IMR-90 (cell line): ENCODE results near the gene PRLR. TPM values are rescaled to one million over a fixed set of nuclear protein-coding genes. Genes with fewer than 3 reads are reported as not detected.

ENCODE experiments used
- ATAC-seq: fragments of 200-7000 bp; cut with Tn5 transposase; 2 replicates; pipeline ENCODE4 v1.9.1; 2020; ENCODE audit warnings: low read depth, mild to moderate bottlenecking, moderate library complexity
- BruUV-seq: library from RNA; stranded (reverse); fragments of 400-500 nt; replicated peaks from 2 replicates; lab custom pipeline; 2021; lab: Mats Ljungman, UMichigan
- CTCF ChIA-PET: fragments of 300-600 bp; formaldehyde crosslinking; extraction: SDS; loops from one replicate; lab custom pipeline; 2021; ENCODE audit warnings: antibody characterized with exemption; lab: Yijun Ruan, JAX
- POLR2A ChIA-PET: fragments of 300-600 bp; sonication (Branson Sonifier 250); formaldehyde crosslinking; loops from one replicate; lab custom pipeline; 2022; ENCODE audit warnings: antibody characterized with exemption; ENCODE audit not compliant: unreplicated experiment; lab: Charles Lee
- DNase-seq: peaks from one replicate; pipeline ENCODE4 v3.0.0; 2013
- H2AFZ ChIP-seq: replicated peaks from 2 replicates; pipeline ENCODE3; 2013; ENCODE audit warnings: low read length, mild to moderate bottlenecking; ENCODE audit not compliant: poor library complexity
- H2AK5ac ChIP-seq: 2 replicates; pipeline ENCODE4 v1.6.1; 2013; ENCODE audit warnings: low read depth, low read length, inconsistent platforms
- H2AK9ac ChIP-seq: replicated peaks from 2 replicates; pipeline ENCODE3; 2013; ENCODE audit warnings: mild to moderate bottlenecking, low read depth, low read length, moderate library complexity; ENCODE audit not compliant: poor library complexity
- H2BK120ac ChIP-seq: 2 replicates; pipeline ENCODE4 v1.6.1; 2013; ENCODE audit warnings: low read depth, low read length, inconsistent platforms
- H2BK15ac ChIP-seq: 3 replicates; pipeline ENCODE4 v1.6.1; 2013; ENCODE audit warnings: low read depth, low read length, inconsistent platforms
- H2BK20ac ChIP-seq: 2 replicates; pipeline ENCODE4 v1.6.1; 2013; ENCODE audit warnings: low read depth, mild to moderate bottlenecking, inconsistent platforms, low read length, moderate library complexity
- H2BK5ac ChIP-seq: 2 replicates; pipeline ENCODE4 v1.6.1; 2013; ENCODE audit warnings: mild to moderate bottlenecking, low read depth, low read length, inconsistent platforms; ENCODE audit not compliant: poor library complexity, severe bottlenecking
- H3K14ac ChIP-seq: replicated peaks from 2 replicates; pipeline ENCODE4 v1.6.1; 2013; ENCODE audit warnings: low read depth, low read length, inconsistent platforms
- H3K18ac ChIP-seq: 2 replicates; pipeline ENCODE4 v1.6.1; 2013; ENCODE audit warnings: low read depth, low read length, control low read depth
- H3K23ac ChIP-seq: 2 replicates; pipeline ENCODE4 v1.6.1; 2013; ENCODE audit warnings: low read depth, low read length, inconsistent platforms
- H3K27ac ChIP-seq: 2 replicates; pipeline ENCODE4 v1.5.1; 2013; ENCODE audit warnings: mild to moderate bottlenecking, control low read depth, low read length; ENCODE audit not compliant: insufficient read depth
- H3K27me3 ChIP-seq: 2 replicates; pipeline ENCODE4 v1.6.1; 2013; ENCODE audit warnings: low read length; ENCODE audit not compliant: control insufficient read depth, insufficient read depth
- H3K36me3 ChIP-seq: 2 replicates; pipeline ENCODE4 v1.6.1; 2013; ENCODE audit warnings: low read length, mixed read lengths; ENCODE audit not compliant: control insufficient read depth, insufficient read depth
- H3K4ac ChIP-seq: 2 replicates; pipeline ENCODE4 v1.6.1; 2013; ENCODE audit warnings: low read depth, low read length, inconsistent platforms
- H3K4me1 ChIP-seq: 2 replicates; pipeline ENCODE4 v1.6.1; 2013; ENCODE audit warnings: low read length, mixed read lengths; ENCODE audit not compliant: control insufficient read depth, insufficient read depth
- H3K4me2 ChIP-seq: 2 replicates; pipeline ENCODE4 v1.6.1; 2013; ENCODE audit warnings: low read depth, mild to moderate bottlenecking, control low read depth, low read length, moderate library complexity
- H3K4me3 ChIP-seq: 2 replicates; pipeline ENCODE4 v1.5.1; 2013; ENCODE audit warnings: low read depth, mild to moderate bottlenecking, control low read depth, low read length, moderate library complexity; ENCODE audit not compliant: insufficient read depth
- H3K56ac ChIP-seq: 2 replicates; pipeline ENCODE4 v1.6.1; 2013; ENCODE audit warnings: low read length, inconsistent platforms; ENCODE audit not compliant: insufficient read depth; ENCODE audit errors: extremely low read depth
- H3K79me1 ChIP-seq, 2 experiments: 2 replicates each; pipeline ENCODE4 v1.6.1; 2013; ENCODE audit warnings: low read length in 2 of 2, inconsistent platforms in 1 of 2, low read depth in 1 of 2
- H3K9ac ChIP-seq: 2 replicates; pipeline ENCODE4 v1.6.1; 2013; ENCODE audit warnings: low read depth, low read length, control low read depth
- H3K9me1 ChIP-seq: 2 replicates; pipeline ENCODE4 v1.6.1; 2013; ENCODE audit warnings: low read length, inconsistent platforms; ENCODE audit not compliant: insufficient read depth
- H3K9me3 ChIP-seq: 2 replicates; pipeline ENCODE4 v1.6.1; 2013; ENCODE audit warnings: low read length; ENCODE audit not compliant: control insufficient read depth, insufficient read depth
- H4K20me1 ChIP-seq: 2 replicates; pipeline ENCODE4 v1.6.1; 2013; ENCODE audit warnings: low read length, inconsistent platforms; ENCODE audit not compliant: insufficient read depth
- H4K5ac ChIP-seq: 2 replicates; pipeline ENCODE4 v1.6.1; 2013; ENCODE audit warnings: mild to moderate bottlenecking, low read depth, low read length, control low read depth
- H4K8ac ChIP-seq, 2 experiments: 2 replicates each; pipeline ENCODE4 v1.6.1; 2013; ENCODE audit warnings: low read depth in 2 of 2, low read length in 2 of 2, control low read depth in 1 of 2, inconsistent platforms in 1 of 2
- H4K91ac ChIP-seq: 2 replicates; pipeline ENCODE4 v1.6.1; 2013; ENCODE audit warnings: low read depth, low read length, inconsistent platforms; ENCODE audit not compliant: insufficient read depth
- BHLHE40 ChIP-seq: fragments of 150-350 bp; IDR thresholded peaks from 2 replicates; pipeline ENCODE4 v1.6.1; 2016; ENCODE audit warnings: mild to moderate bottlenecking, low read depth, low read length
- CEBPB ChIP-seq: IDR thresholded peaks from 2 replicates; pipeline ENCODE4 v1.6.1; 2012; ENCODE audit warnings: low read depth, low read length, improper control_type of control experiment
- CHD1 ChIP-seq: IDR thresholded peaks from 2 replicates; pipeline ENCODE4 v1.6.1; 2012; ENCODE audit warnings: low read depth, low read length, improper control_type of control experiment
- CTCF ChIP-seq: conservative IDR thresholded peaks from 2 replicates; pipeline ENCODE4 v1.5.1; 2012; ENCODE audit warnings: mild to moderate bottlenecking, low read depth, low read length, improper control_type of control experiment
- ELK1 ChIP-seq: fragments of 150-350 bp; IDR thresholded peaks from 2 replicates; pipeline ENCODE4 v1.6.1; 2016; ENCODE audit warnings: low read depth, mild to moderate bottlenecking, low read length, moderate library complexity, borderline replicate concordance
- FOS ChIP-seq: fragments of 150-350 bp; IDR thresholded peaks from 2 replicates; pipeline ENCODE4 v1.6.1; 2016; ENCODE audit warnings: low read depth, low read length
- MAFK ChIP-seq: IDR thresholded peaks from 2 replicates; pipeline ENCODE4 v1.6.1; 2012; ENCODE audit warnings: low read depth, low read length, improper control_type of control experiment
- MAZ ChIP-seq: IDR thresholded peaks from 2 replicates; pipeline ENCODE4 v1.6.1; 2012; ENCODE audit warnings: low read depth, mild to moderate bottlenecking, low read length, improper control_type of control experiment, moderate library complexity, borderline replicate concordance
- MXI1 ChIP-seq: IDR thresholded peaks from 2 replicates; pipeline ENCODE4 v1.6.1; 2012; ENCODE audit warnings: low read depth, mild to moderate bottlenecking, low read length, moderate library complexity, borderline replicate concordance
- NFE2L2 ChIP-seq: fragments of 150-350 bp; IDR thresholded peaks from 2 replicates; pipeline ENCODE4 v1.6.1; 2016; ENCODE audit warnings: low read depth, mild to moderate bottlenecking, low read length
- POLR2A ChIP-seq: IDR thresholded peaks from 2 replicates; pipeline ENCODE4 v1.6.1; 2012; ENCODE audit warnings: mild to moderate bottlenecking, low read depth, low read length
- RAD21 ChIP-seq: IDR thresholded peaks from 2 replicates; pipeline ENCODE4 v1.6.1; 2012; ENCODE audit warnings: low read length, improper control_type of control experiment
- RCOR1 ChIP-seq: IDR thresholded peaks from 2 replicates; pipeline ENCODE4 v1.6.1; 2012; ENCODE audit warnings: mild to moderate bottlenecking, low read length, improper control_type of control experiment; ENCODE audit not compliant: insufficient replicate concordance
- RFX5 ChIP-seq: IDR thresholded peaks from 2 replicates; pipeline ENCODE4 v1.8.0; 2012; ENCODE audit warnings: low read depth, mild to moderate bottlenecking, low read length, moderate library complexity
- SMC3 ChIP-seq: fragments of 150-350 bp; IDR thresholded peaks from 2 replicates; pipeline ENCODE4 v1.6.1; 2016; ENCODE audit warnings: low read depth, mild to moderate bottlenecking, antibody characterized with exemption, low read length, moderate library complexity
- USF2 ChIP-seq: fragments of 150-350 bp; IDR thresholded peaks from 2 replicates; pipeline ENCODE4 v1.6.1; 2017; ENCODE audit warnings: mild to moderate bottlenecking, antibody characterized with exemption, low read length, low read depth
- WGBS, 2 experiments: methylation state at CpG; one replicate each; pipeline versions ENCODE4 v1.1.5 to v1.1.7; 2013; ENCODE audit warnings: missing lambda C conversion rate in 2 of 2; ENCODE audit not compliant: insufficient read length in 1 of 2; ENCODE audit errors: extremely low coverage in 2 of 2; 5-methylcytosine and 5-hydroxymethylcytosine counted together
- dilution Hi-C: fragments of 300-500 bp; cut with HindIII; formaldehyde crosslinking; loops from one replicate; pipeline ENCODE4 v1.14.3; 2018; ENCODE audit warnings: low sequenced_read_pairs; ENCODE audit not compliant: unreplicated experiment
- in situ Hi-C: fragments of 300-500 bp; cut with MboI; formaldehyde crosslinking; loops from 3 replicates; pipeline ENCODE4 v1.14.3; 2019; ENCODE audit warnings: low sequenced_read_pairs, inconsistent platforms, mixed read lengths
- intact Hi-C: fragments of 100-400 bp; cut with micrococcal nuclease; formaldehyde crosslinking; loops from 2 replicates; pipeline ENCODE4 v1.10.0; 2022
- polyA plus RNA-seq, 3 experiments: library from polyadenylated mRNA; depleted of rRNA; stranded (reverse); fragments of >200 nt; gene quantifications; 2 replicates each; pipeline ENCODE4 v1.2.3, GENCODE V29; 2012; ENCODE audit warnings: low replicate concordance in 1 of 3
- total RNA-seq: library from RNA; depleted of rRNA; stranded (reverse); fragments of >200 nt; gene quantifications from 2 replicates; pipeline ENCODE4 v1.2.3, GENCODE V29; 2012

Gene PRLR
- total and polyA plus RNA-seq, 2 of the 4 experiments (the other 2 are of a cell fraction): 0.24 to 0.54 TPM

GRCh38 chr5:35026280-35026840 is 203.9 kb downstream of the PRLR start:
- Histone ChIP-seq H3K9ac (no peak overlapping the region), H4K8ac (no peak overlapping the region), H2AK5ac (no peak overlapping the region), H2BK5ac (no peak overlapping the region), H3K4me2 (no peak overlapping the region), H2AK9ac (no peak overlapping the region), H3K23ac (no peak overlapping the region), H3K18ac (no peak overlapping the region), H2BK120ac (no peak overlapping the region), H3K4me3 (no peak overlapping the region), H4K20me1 (no peaks in the 10 kb centered on the region), H3K14ac (no peak overlapping the region), H3K56ac (no peak overlapping the region), H2BK15ac (no peak overlapping the region), H3K79me1 (no peaks in the 10 kb centered on the region), H2BK20ac (no peak overlapping the region), H3K27me3 (peaks cover 2% of the 10 kb centered on the region), H3K4ac (no peak overlapping the region), H4K91ac (no peak overlapping the region), H3K9me1 (no peaks in the 10 kb centered on the region), H4K5ac (no peak overlapping the region), H3K27ac (no peak overlapping the region), H2AFZ (no peak overlapping the region), H3K4me1 (peaks cover 2% of the 10 kb centered on the region; the same call in 1 of the 2 replicates), H3K9me3 (no peaks in the 10 kb centered on the region), H3K36me3 (no peaks in the 10 kb centered on the region)
- WGBS, 2 experiments: no CpG with 5 or more reads among the region's 5 CpGs
- dilution Hi-C loops: no loop called here
- ATAC-seq (no peak), DNase-seq (no peak)
- BruUV-seq: no TSS peak
- in situ Hi-C loops: no loop called here
- POLR2A ChIA-PET: no interaction called here
- CTCF ChIA-PET: interaction anchor here (0.5 to 1.0 kb wide), 2 partner anchors 23 to 52 kb away, joined by 3 to 5 read pairs; no protein-coding TSS in a partner anchor
- TF ChIP-seq MXI1: no peak
- TF ChIP-seq ELK1: no peak
- no peak for TF ChIP-seq MAZ
- no peak for TF ChIP-seq MAFK
- TF ChIP-seq NFE2L2: no peak
- no peak for TF ChIP-seq SMC3
- no peak for TF ChIP-seq FOS
- no peak for TF ChIP-seq POLR2A
- TF ChIP-seq CTCF: no peak
- TF ChIP-seq RFX5: no peak
- no peak for TF ChIP-seq RCOR1
- TF ChIP-seq BHLHE40: no peak
- TF ChIP-seq CHD1: no peak
- no peak for TF ChIP-seq RAD21
- no peak for TF ChIP-seq USF2
- TF ChIP-seq CEBPB: no peak
- intact Hi-C loops: no loop called here
